CD4-positive, alpha-beta T cell treated with Interleukin-4 for 1 hour (primary cell): Measurements from ENCODE around the gene TLR5.

ENCODE experiments used
- DNase-seq, 2 donors: peaks; one replicate each; pipeline ENCODE4 v3.0.0-alpha.2; 2020 to 2022

The TLR5 gene

GRCh38 chr1:223066415-223066814 is 76.6 kb downstream of the TLR5 start:
- no peak for DNase-seq

DNA sequence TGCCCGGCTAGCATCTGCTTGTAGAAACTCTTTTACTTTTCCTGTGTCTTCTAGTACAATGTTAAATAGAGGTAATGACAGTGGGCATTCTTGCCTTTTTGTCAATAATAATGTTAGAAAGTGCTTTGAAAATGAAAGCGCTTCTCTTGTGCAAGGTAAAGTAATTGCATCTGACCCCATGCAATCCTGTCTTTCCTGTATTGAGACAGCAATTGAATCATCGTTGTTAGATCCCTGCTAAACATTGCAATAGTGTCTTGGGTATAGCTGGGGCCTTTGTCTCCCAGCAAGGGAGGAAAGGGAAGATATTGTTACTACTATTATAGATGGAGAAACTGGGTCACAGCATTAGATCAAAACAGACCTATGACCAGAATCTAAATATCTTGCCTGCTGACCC is 80.9 kb downstream of the TLR5 start:
- DNase-seq = no peak

- no peak for DNase-seq
Measured at GRCh38 chr1:223059526-223059925, 83.5 kb downstream of the TLR5 start.
